NCI-H446 (cell line): Measurements from ENCODE around the gene ZNF280B.
"Not testable (repeated sequence)": the region's sequence is repeated elsewhere in the genome, so short reads cannot be mapped to it uniquely, and the experiment has no call there.

Experiments used
- DNase-seq, 2 experiments: peaks; one replicate each; lab custom pipeline; 2025; lab: John Stamatoyannopoulos, UW

ZNF280B gene

DNA sequence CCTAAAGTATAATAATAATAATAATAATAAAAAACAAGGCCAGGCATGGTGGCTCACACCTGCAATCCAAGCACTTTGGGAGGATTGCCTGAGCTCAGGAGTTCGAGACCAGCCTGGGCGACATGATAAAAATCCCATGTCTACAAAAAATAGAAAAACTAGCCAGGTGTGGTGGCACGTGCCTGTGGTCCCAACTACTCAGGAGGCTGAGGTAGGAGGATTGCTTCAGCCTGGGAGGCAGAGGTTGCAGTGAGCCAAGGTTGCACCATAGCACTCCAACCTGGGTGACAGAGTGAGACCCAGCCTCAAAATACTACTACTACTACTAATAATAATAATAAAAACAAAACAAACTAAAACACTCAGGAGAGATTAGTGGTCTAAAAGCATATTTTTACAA lies 27.1 kb upstream of the ZNF280B start:
- no peak for DNase-seq

- DNase-seq: no peak
Measured at GRCh38 chr22:22534604-22535415, 26.3 kb upstream of the ZNF280B start.

- no peak for DNase-seq
Measured at GRCh38 chr22:22533863-22534262, 25.3 kb upstream of the ZNF280B start.

DNA sequence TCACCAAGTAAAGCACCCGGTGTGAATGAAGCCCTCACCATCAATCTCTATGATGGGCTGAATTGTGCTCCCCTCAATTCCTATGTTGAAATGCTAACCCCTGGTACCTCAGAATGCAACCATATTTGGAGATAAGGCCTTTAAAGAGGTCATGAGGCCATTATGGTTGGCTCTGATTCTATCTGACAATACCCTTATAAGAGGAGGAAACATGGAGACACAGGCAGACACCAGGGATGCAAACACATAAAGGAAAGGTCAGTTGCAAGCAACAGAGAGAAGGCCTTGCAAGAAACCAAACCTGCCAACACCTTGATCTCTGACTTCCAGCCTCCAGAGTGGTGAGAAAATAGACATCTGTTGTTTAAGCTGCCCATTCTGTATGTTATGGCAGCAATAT lies 24.9 kb upstream of the ZNF280B start:
- DNase-seq: no peak

DNA sequence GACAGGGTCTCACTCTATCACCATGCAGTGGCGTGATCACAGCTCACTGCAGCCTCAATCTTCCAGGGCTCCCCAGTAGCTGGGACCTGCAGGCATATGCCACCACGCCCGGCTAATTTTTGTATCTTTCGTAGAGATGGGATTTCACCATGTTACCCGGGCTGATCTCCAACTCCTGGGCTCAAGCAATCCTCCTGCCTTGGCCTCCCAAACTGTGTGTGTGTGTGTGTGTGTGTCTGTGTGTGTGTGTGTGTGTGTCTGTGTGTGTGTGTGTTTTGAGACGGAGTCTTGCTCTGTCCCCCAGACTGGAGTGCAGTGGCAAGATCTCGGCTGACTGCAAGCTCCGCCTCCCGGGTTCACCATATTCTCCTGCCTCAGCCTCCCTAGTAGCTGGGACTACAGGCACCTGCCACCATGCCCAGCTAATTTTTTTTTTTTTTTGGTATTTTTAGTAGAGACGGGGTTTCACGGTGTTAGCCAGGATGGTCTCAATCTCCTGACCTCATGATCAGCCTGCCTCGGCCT lies 24.1 kb upstream of the ZNF280B start:
- not testable (repeated sequence) for DNase-seq

GRCh38 chr22:22531770-22532546 lies 23.4 kb upstream of the ZNF280B start:
- DNase-seq: no peak

GRCh38 chr22:22528780-22529179 lies 20.2 kb upstream of the ZNF280B start:
- DNase-seq: no peak

- DNase-seq: no peak
Measured at GRCh38 chr22:22527312-22527711, 18.8 kb upstream of the ZNF280B start.

GRCh38 chr22:22526125-22526912 lies 17.8 kb upstream of the ZNF280B start:
- no peak for DNase-seq

DNA sequence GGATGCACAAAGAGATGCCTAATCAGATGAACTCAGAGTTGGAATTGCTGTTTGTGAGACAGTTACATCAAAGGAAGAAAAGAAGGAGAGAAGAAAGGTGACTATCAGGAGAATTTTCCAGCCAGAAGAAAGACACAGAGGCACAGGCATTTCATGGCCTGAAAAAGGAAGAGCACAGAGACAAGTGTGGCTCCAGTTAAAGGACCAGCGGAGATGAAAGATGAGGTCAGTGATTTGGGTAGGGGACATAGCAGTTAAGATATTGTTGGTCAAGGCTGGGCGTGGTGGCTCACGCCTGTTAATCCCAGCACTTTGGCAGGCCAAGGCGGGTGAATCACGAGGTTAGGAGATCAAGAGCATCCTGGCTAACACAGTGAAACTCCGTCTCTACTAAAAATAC lies 15.0 kb upstream of the ZNF280B start:
- no peak for DNase-seq

- no peak for DNase-seq
Measured at GRCh38 chr22:22521631-22522030, 13.1 kb upstream of the ZNF280B start.

- no peak for DNase-seq
Measured at GRCh38 chr22:22520667-22521602, 12.4 kb upstream of the ZNF280B start.

- no peak for DNase-seq
Measured at GRCh38 chr22:22520020-22520656, 11.6 kb upstream of the ZNF280B start, which contains the start of gene ZNF280A. TSS of gene ZNF280A (minus strand) at chr22:22520270. CDS start at chr22:22515630, 4,640 bp downstream.

- no peak for DNase-seq
Measured at GRCh38 chr22:22519591-22519990, 11.0 kb upstream of the ZNF280B start.

GRCh38 chr22:22516992-22517391 lies 8.4 kb upstream of the ZNF280B start:
- no peak for DNase-seq

- no peak for DNase-seq
Measured at GRCh38 chr22:22515890-22516289, 7.3 kb upstream of the ZNF280B start.

GRCh38 chr22:22514431-22514830 lies 5.9 kb upstream of the ZNF280B start:
- DNase-seq: not testable (repeated sequence)

DNA sequence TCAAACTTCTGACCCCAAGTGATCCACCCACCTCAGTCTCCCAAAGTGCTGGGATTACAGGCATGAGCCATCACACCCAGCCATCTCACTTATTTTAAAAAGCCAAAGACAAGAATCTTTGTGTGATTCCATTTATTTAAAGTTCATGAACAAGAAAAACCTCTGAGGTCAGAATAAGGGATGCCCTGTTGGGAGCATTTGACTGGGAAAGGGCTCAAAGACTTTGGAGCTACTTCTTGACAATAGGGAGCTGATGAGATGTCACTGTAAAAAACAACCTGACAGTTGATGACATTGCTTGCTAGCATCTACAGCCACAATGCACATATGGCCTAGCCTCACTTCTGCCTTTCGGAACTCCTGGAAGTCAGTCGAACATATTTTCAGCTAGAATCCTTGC lies 5.1 kb upstream of the ZNF280B start:
- DNase-seq: no peak

GRCh38 chr22:22512951-22513350 lies 4.4 kb upstream of the ZNF280B start:
- DNase-seq: no peak

DNA sequence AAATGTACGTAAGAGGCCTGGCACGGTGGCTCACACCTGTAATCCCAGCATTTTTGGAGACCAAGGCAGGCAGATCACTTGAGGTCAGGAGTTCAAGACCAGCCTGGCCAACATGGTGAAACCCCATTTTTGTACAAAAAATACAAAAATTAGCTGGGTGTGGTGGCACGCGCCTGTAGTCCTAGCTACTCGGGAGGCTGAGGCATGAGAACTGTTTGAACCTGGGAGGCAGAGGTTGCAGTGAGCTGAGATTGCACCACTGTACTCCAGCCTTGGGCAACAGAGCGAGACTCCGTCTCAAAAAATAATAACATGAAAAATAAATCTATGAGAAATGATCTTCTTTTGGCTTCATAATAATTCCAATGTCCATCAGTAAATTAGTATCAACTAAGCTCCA lies 2.3 kb upstream of the ZNF280B start:
- not testable (repeated sequence) for DNase-seq
